SK-N-SH treated with all-trans-retinoic acid at 6 μM for 48 hours (cell line): ENCODE data around the gene MUC5AC.

Experiments used
- ATAC-seq: fragments of 200-7000 bp; cut with Tn5 transposase; 3 replicates; pipeline ENCODE4 v1.9.1; 2020; ENCODE audit warnings: mild to moderate bottlenecking, moderate library complexity
- ARNTL ChIP-seq: fragments of 450-650 bp; formaldehyde crosslinking; IDR thresholded peaks from 2 replicates; pipeline ENCODE4 v1.5.0; 2020; ENCODE audit warnings: low read depth, mild to moderate bottlenecking, moderate library complexity, borderline replicate concordance
- BACH2 ChIP-seq: fragments of 250-450 bp; sonication (Bioruptor Pico); IDR thresholded peaks from 2 replicates; pipeline ENCODE4 v1.9.0; 2021; ENCODE audit warnings: mild to moderate bottlenecking, borderline replicate concordance
- CREB5 ChIP-seq: fragments of 250-450 bp; sonication (Bioruptor Pico); IDR thresholded peaks from 2 replicates; pipeline ENCODE4 v1.5.1; 2020; ENCODE audit warnings: low read depth, mild to moderate bottlenecking, moderate library complexity
- CSDC2 ChIP-seq: fragments of 250-450 bp; sonication (Bioruptor Pico); IDR thresholded peaks from 2 replicates; pipeline ENCODE4 v1.5.0; 2020; ENCODE audit warnings: mild to moderate bottlenecking, moderate library complexity
- CSRNP3 ChIP-seq: fragments of 250-450 bp; sonication (Bioruptor Pico); IDR thresholded peaks from 2 replicates; pipeline ENCODE4 v1.5.1; 2021; ENCODE audit warnings: mild to moderate bottlenecking, moderate library complexity
- OSR1 ChIP-seq: fragments of 250-450 bp; sonication (Bioruptor Pico); IDR thresholded peaks from 2 replicates; pipeline ENCODE4 v1.8.0; 2022; ENCODE audit warnings: moderate library complexity, mild to moderate bottlenecking, inconsistent platforms
- POU6F1 ChIP-seq: fragments of 250-450 bp; sonication (Bioruptor Pico); IDR thresholded peaks from 2 replicates; pipeline ENCODE4 v1.8.0; 2021; ENCODE audit warnings: low read depth, mild to moderate bottlenecking, moderate library complexity, borderline replicate concordance
- RARB ChIP-seq: fragments of 250-450 bp; sonication (Bioruptor Pico); IDR thresholded peaks from 2 replicates; pipeline ENCODE4 v1.8.0; 2021; ENCODE audit warnings: mild to moderate bottlenecking, moderate library complexity
- TCF4 ChIP-seq: fragments of 250-450 bp; sonication (Bioruptor Pico); IDR thresholded peaks from 2 replicates; pipeline ENCODE4 v1.8.0; 2021; ENCODE audit warnings: mild to moderate bottlenecking, moderate library complexity, borderline replicate concordance
- TOX ChIP-seq: fragments of 250-450 bp; sonication (Bioruptor Pico); IDR thresholded peaks from 2 replicates; pipeline ENCODE4 v1.8.0; 2021; ENCODE audit warnings: mild to moderate bottlenecking, moderate library complexity, borderline replicate concordance
- ZC3H10 ChIP-seq: fragments of 250-450 bp; sonication (Bioruptor Pico); IDR thresholded peaks from 2 replicates; pipeline ENCODE4 v1.5.1; 2021; ENCODE audit warnings: mild to moderate bottlenecking, moderate library complexity
- ZFP30 ChIP-seq: fragments of 450-650 bp; formaldehyde crosslinking; IDR thresholded peaks from 2 replicates; pipeline ENCODE4 v1.5.0; 2022; ENCODE audit warnings: mild to moderate bottlenecking, moderate library complexity
- ZNF565 ChIP-seq: fragments of 450-650 bp; formaldehyde crosslinking; conservative IDR thresholded peaks from 2 replicates; pipeline ENCODE4 v1.5.0; 2020; ENCODE audit warnings: low read depth, mild to moderate bottlenecking, moderate library complexity
- ZNF70 ChIP-seq: fragments of 450-650 bp; formaldehyde crosslinking; IDR thresholded peaks from 2 replicates; pipeline ENCODE4 v1.5.0; 2020; ENCODE audit warnings: mild to moderate bottlenecking, moderate library complexity
- ZNF8 ChIP-seq: fragments of 450-650 bp; formaldehyde crosslinking; IDR thresholded peaks from 2 replicates; pipeline ENCODE4 v1.5.0; 2020; ENCODE audit warnings: mild to moderate bottlenecking, moderate library complexity
- TF ChIP-seq, protein P1 (sequence below): fragments of 250-450 bp; sonication (Bioruptor Pico); IDR thresholded peaks from 2 replicates; pipeline ENCODE4 v1.8.0; 2020; ENCODE audit warnings: mild to moderate bottlenecking, moderate library complexity, borderline replicate concordance

MUC5AC gene

DNA sequence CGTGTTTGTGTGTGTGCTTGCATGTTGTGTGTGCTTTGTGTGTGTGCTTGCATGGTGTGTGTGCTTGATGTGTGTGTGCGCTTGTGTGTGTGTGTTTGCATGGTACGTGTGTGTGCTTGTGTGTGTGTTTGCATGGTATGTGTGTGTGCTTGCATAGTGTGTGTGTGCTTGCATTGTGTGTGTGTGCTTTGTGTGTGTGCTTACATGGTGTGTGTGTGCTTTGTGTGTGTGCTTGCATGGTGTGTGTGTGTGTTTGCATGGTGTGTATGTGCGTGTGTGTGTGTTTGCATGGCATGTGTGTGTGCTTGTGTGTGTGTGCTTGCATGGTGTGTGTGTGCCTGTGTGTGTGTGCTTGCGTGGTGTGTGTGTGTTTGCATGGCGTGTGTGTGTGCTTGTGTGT, 10.0 kb upstream of the MUC5AC start (continued):
- TF ChIP-seq CREB5 (CRISPR knock-in tag): no peak

GRCh38 chr11:1148752-1149180, 9.0 kb upstream of the MUC5AC start:
- TF ChIP-seq ZC3H10 (CRISPR knock-in tag): no peak
- TF ChIP-seq ZNF8 (CRISPR knock-in tag): no peak
- TF ChIP-seq ARNTL (CRISPR knock-in tag): no peak
- no peak for TF ChIP-seq RARB (CRISPR knock-in tag)
- no peak for TF ChIP-seq OSR1 (CRISPR knock-in tag)
- no peak for TF ChIP-seq TOX
- no peak for TF ChIP-seq CSDC2 (CRISPR knock-in tag)
- no peak for TF ChIP-seq TCF4
- no peak for TF ChIP-seq POU6F1 (CRISPR knock-in tag)
- no peak for TF ChIP-seq ZFP30 (CRISPR knock-in tag)
- ATAC-seq: no peak

DNA sequence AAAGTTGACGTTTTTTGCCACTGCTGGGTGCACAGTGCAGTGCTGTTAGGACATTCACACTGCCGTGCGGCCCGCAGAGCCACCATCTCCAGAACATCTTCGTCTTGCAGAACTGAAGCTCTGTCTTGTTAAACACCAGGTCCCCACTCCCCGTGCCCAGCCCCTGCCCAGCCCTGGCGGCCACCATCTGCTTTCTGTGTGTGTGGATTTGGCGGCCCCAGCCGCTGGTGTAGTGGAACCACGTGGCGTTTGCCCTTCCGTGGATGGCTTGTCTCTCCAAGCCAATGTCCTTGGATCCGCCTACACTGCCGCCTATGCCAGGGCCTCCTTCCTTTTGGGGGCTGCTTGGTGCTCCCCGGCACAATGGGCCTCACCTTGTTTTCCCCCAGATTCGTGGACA, 8.2 kb upstream of the MUC5AC start:
- no peak for ATAC-seq
- no peak for TF ChIP-seq POU6F1 (CRISPR knock-in tag)
- no peak for TF ChIP-seq ZNF8 (CRISPR knock-in tag)
- no peak for TF ChIP-seq TOX
- no peak for TF ChIP-seq ZNF565 (CRISPR knock-in tag)
- no peak for TF ChIP-seq ARNTL (CRISPR knock-in tag)
- TF ChIP-seq ZNF70 (CRISPR knock-in tag): no peak
- no peak for TF ChIP-seq OSR1 (CRISPR knock-in tag)
- TF ChIP-seq BACH2 (CRISPR knock-in tag): no peak

DNA sequence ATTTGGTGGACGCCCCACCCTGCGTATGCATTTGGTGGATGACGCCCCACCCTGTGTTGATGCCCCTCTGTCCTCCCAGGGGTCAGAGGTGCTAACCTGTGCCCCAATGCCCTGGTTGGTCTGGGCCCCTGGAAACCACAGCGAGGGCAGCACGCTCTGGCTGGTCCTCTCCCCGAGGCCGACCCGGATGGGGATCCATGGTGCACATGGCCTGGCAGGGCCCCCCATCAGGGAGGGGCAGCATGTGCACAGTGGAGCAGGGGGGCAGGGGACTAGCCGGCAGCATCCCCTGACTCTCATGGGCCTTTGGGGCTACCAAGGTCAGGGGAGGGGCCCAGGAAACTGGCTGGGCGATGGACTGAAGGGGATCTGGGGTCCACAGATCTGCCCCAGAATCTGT, 7.6 kb upstream of the MUC5AC start:
- no peak for ATAC-seq
- no peak for TF ChIP-seq CSRNP3 (CRISPR knock-in tag)
- TF ChIP-seq ZNF8 (CRISPR knock-in tag): no peak
- no peak for TF ChIP-seq POU6F1 (CRISPR knock-in tag)
- no peak for TF ChIP-seq CSDC2 (CRISPR knock-in tag)
- no peak for TF ChIP-seq ARNTL (CRISPR knock-in tag)
- TF ChIP-seq, protein P1, sequence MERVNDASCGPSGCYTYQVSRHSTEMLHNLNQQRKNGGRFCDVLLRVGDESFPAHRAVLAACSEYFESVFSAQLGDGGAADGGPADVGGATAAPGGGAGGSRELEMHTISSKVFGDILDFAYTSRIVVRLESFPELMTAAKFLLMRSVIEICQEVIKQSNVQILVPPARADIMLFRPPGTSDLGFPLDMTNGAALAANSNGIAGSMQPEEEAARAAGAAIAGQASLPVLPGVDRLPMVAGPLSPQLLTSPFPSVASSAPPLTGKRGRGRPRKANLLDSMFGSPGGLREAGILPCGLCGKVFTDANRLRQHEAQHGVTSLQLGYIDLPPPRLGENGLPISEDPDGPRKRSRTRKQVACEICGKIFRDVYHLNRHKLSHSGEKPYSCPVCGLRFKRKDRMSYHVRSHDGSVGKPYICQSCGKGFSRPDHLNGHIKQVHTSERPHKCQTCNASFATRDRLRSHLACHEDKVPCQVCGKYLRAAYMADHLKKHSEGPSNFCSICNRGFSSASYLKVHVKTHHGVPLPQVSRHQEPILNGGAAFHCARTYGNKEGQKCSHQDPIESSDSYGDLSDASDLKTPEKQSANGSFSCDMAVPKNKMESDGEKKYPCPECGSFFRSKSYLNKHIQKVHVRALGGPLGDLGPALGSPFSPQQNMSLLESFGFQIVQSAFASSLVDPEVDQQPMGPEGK (CRISPR knock-in tag): no peak
- no peak for TF ChIP-seq TOX
- no peak for TF ChIP-seq ZC3H10 (CRISPR knock-in tag)
